HG03571 (cell line): ENCODE measurements around the gene SLC13A4.
"Not testable (repeated sequence)": the region's sequence is repeated elsewhere in the genome, so short reads cannot be mapped to it uniquely, and the experiment has no call there.

Experiments used
- ATAC-seq: cut with Tn5 transposase; IDR thresholded peaks from one replicate; pipeline ENCODE4 v1.9.1; 2021; ENCODE audit not compliant: unreplicated experiment

SLC13A4 gene

GRCh38 chr7:135666846-135667245, 61.1 kb downstream of the SLC13A4 start:
- no peak for ATAC-seq

- no peak for ATAC-seq
These were observed 61.8 kb downstream of the SLC13A4 start for GRCh38 chr7:135666156-135666555.

- ATAC-seq, result no peak
These were observed 62.9 kb downstream of the SLC13A4 start for GRCh38 chr7:135665042-135665441.

- no peak for ATAC-seq
These were observed 63.9 kb downstream of the SLC13A4 start for GRCh38 chr7:135664046-135664589.

GRCh38 chr7:135662373-135663114, 65.4 kb downstream of the SLC13A4 start, which contains the start of gene STMP1:
Gene STMP1 (plus strand): TSS chr7:135662514.
- ATAC-seq, result peak; percentile 90

GRCh38 chr7:135662123-135662372, 65.9 kb downstream of the SLC13A4 start:
- peak; percentile 20 for ATAC-seq

GRCh38 chr7:135661311-135662122, 66.5 kb downstream of the SLC13A4 start:
- ATAC-seq, result peak; percentile 21

- no peak for ATAC-seq
These were observed 68.7 kb downstream of the SLC13A4 start for GRCh38 chr7:135659159-135659846.

- ATAC-seq, result no peak
These were observed 69.4 kb downstream of the SLC13A4 start for GRCh38 chr7:135658564-135658963.

- ATAC-seq, result no peak
These were observed 74.5 kb downstream of the SLC13A4 start for GRCh38 chr7:135653340-135654080.

- ATAC-seq, result no peak
These were observed 77.0 kb downstream of the SLC13A4 start for GRCh38 chr7:135650831-135651573.

GRCh38 chr7:135648235-135648634, 79.8 kb downstream of the SLC13A4 start:
- ATAC-seq, result no peak

GRCh38 chr7:135647755-135648154, 80.2 kb downstream of the SLC13A4 start:
- no peak for ATAC-seq

GRCh38 chr7:135645296-135645904, 82.6 kb downstream of the SLC13A4 start:
- no peak for ATAC-seq

GRCh38 chr7:135644729-135645128, 83.3 kb downstream of the SLC13A4 start:
- ATAC-seq, result no peak

- ATAC-seq, result no peak
These were observed 83.8 kb downstream of the SLC13A4 start for GRCh38 chr7:135644154-135644553.

GRCh38 chr7:135639690-135640089, 88.3 kb downstream of the SLC13A4 start:
- ATAC-seq, result not testable (repeated sequence)

- no peak for ATAC-seq
These were observed 93.7 kb downstream of the SLC13A4 start for GRCh38 chr7:135634191-135634878.
